B cell (primary cell): ENCODE measurements around the gene NFRKB. TPM values are rescaled to one million over a fixed set of nuclear protein-coding genes. Genes with fewer than 3 reads are reported as not detected.

Experiments
- ATAC-seq: fragments of 200-7000 bp; cut with Tn5 transposase; one replicate; pipeline ENCODE4 v1.10.0; 2021; ENCODE audit warnings: low read depth, mild to moderate bottlenecking, moderate number of reproducible peaks, moderate library complexity
- CTCF ChIA-PET: fragments of 350-600 bp; sonication (Branson Sonifier 250); formaldehyde crosslinking; loops from one replicate; lab custom pipeline; 2021; ENCODE audit warnings: antibody characterized with exemption, inconsistent platforms; lab: Charles Lee
- POLR2A ChIA-PET: fragments of 350-600 bp; sonication (Branson Sonifier 250); formaldehyde crosslinking; loops from one replicate; lab custom pipeline; 2021; ENCODE audit warnings: antibody characterized with exemption; lab: Charles Lee
- DNase-seq: peaks from one replicate; pipeline ENCODE4 v3.0.0; 2013
- H2AFZ ChIP-seq: 2 replicates; pipeline ENCODE4 v1.6.1; 2012; ENCODE audit warnings: mild to moderate bottlenecking, low read depth, low read length; ENCODE audit not compliant: insufficient read depth, poor library complexity, severe bottlenecking
- H3K27ac ChIP-seq, 2 donors: 1 replicate in 1 of 2; 2 replicates in 1 of 2; pipeline ENCODE4 v1.5.1; 2012 to 2013; ENCODE audit warnings: low read length in 2 of 2, mild to moderate bottlenecking in 2 of 2, moderate library complexity in 1 of 2
- H3K27me3 ChIP-seq, 4 experiments: fragments of 200-600 bp in 1 of 4; sonication (generic) in 1 of 4; replicated peaks in 1 of 4; 1 replicate in 2 of 4; 2 replicates in 2 of 4; pipeline versions ENCODE4 v1.6.1 to v1.7.0; 2013 to 2016; ENCODE audit warnings: low read length in 3 of 4, mild to moderate bottlenecking in 2 of 4, mixed read lengths in 1 of 4, moderate library complexity in 1 of 4; ENCODE audit not compliant: insufficient read depth in 4 of 4, control insufficient read depth in 3 of 4; ENCODE audit errors: control extremely low read depth in 1 of 4
- H3K36me3 ChIP-seq, 2 experiments: replicated peaks in 1 of 2; 1 replicate in 1 of 2; 2 replicates in 1 of 2; pipeline versions ENCODE4 v1.6.1 to v1.7.1; 2013; ENCODE audit warnings: low read length in 1 of 2; ENCODE audit not compliant: insufficient read depth in 2 of 2, control insufficient read depth in 1 of 2; ENCODE audit errors: control extremely low read depth in 1 of 2, extremely low read depth in 1 of 2
- H3K4me1 ChIP-seq, 2 donors: fragments of 200-600 bp in 1 of 2; sonication (generic) in 1 of 2; 1 replicate in 1 of 2; 2 replicates in 1 of 2; pipeline versions ENCODE4 v1.5.1 to v1.6.1; 2013 to 2017; ENCODE audit warnings: low read length in 2 of 2; ENCODE audit not compliant: control insufficient read depth in 2 of 2, insufficient read depth in 2 of 2
- H3K4me2 ChIP-seq: replicated peaks from 2 replicates; pipeline ENCODE3; 2012; ENCODE audit warnings: mild to moderate bottlenecking, low read depth, low read length; ENCODE audit not compliant: poor library complexity, severe bottlenecking
- H3K4me3 ChIP-seq, 5 experiments: fragments of 200-600 bp in 1 of 5; sonication (generic) in 1 of 5; 1 replicate in 3 of 5; 2 replicates in 2 of 5; pipeline versions ENCODE4 v1.5.1 to v1.7.0; 2011 to 2016; ENCODE audit warnings: low read length in 4 of 5, mild to moderate bottlenecking in 4 of 5, low read depth in 2 of 5, control low read depth in 1 of 5, moderate library complexity in 1 of 5; ENCODE audit not compliant: insufficient read depth in 1 of 5; ENCODE audit errors: control extremely low read depth in 1 of 5, extremely low read depth in 1 of 5
- H3K79me2 ChIP-seq: fragments of 200-600 bp; sonication (generic); one replicate; pipeline ENCODE4 v1.6.0; 2016; ENCODE audit warnings: low read length; ENCODE audit not compliant: control insufficient read depth, insufficient read depth
- H3K9ac ChIP-seq: fragments of 200-600 bp; sonication (generic); 2 replicates; pipeline ENCODE4 v1.6.1; 2017; ENCODE audit warnings: mild to moderate bottlenecking, low read length, moderate library complexity
- H3K9me3 ChIP-seq, 3 donors: one replicate each; pipeline versions ENCODE4 v1.6.1 to v1.7.1; 2013; ENCODE audit warnings: low read length in 2 of 3; ENCODE audit not compliant: control insufficient read depth in 2 of 3, insufficient read depth in 1 of 3; ENCODE audit errors: control extremely low read depth in 1 of 3
- H4K20me1 ChIP-seq: 2 replicates; pipeline ENCODE4 v1.6.0; 2012; ENCODE audit warnings: mild to moderate bottlenecking, low read length; ENCODE audit not compliant: insufficient read depth, control insufficient read depth, poor library complexity, severe bottlenecking
- H3K27ac Mint-ChIP-seq: one replicate; pipeline ENCODE4 v1.8.0; 2021; ENCODE audit warnings: mixed read lengths
- H3K27me3 Mint-ChIP-seq: one replicate; pipeline ENCODE4 v1.8.0; 2021; ENCODE audit warnings: mixed read lengths
- H3K4me1 Mint-ChIP-seq: one replicate; pipeline ENCODE4 v1.8.0; 2021; ENCODE audit warnings: mixed read lengths
- H3K4me3 Mint-ChIP-seq: one replicate; pipeline ENCODE4 v1.8.0; 2021; ENCODE audit warnings: mixed read lengths
- H3K9me3 Mint-ChIP-seq: one replicate; pipeline ENCODE4 v1.8.0; 2022; ENCODE audit warnings: mixed read lengths; ENCODE audit not compliant: insufficient read depth
- CTCF ChIP-seq: fragments of 200-600 bp; IDR thresholded peaks from one replicate; pipeline ENCODE4 v1.8.0; 2022; ENCODE audit warnings: antibody characterized with exemption, mild to moderate bottlenecking
- EZH2 ChIP-seq: IDR thresholded peaks from 2 replicates; pipeline ENCODE4 v1.6.1; 2012; ENCODE audit warnings: borderline replicate concordance, low read depth, mild to moderate bottlenecking, moderate library complexity, low read length; ENCODE audit not compliant: insufficient read depth, poor library complexity, severe bottlenecking
- WGBS: methylation state at CpG from one replicate; pipeline ENCODE4 v1.1.5; 2013; ENCODE audit warnings: missing lambda C conversion rate; ENCODE audit not compliant: insufficient coverage; 5-methylcytosine and 5-hydroxymethylcytosine counted together
- intact Hi-C: fragments of 100-400 bp; cut with micrococcal nuclease; formaldehyde crosslinking; loops from one replicate; pipeline ENCODE4 v1.10.0; 2022
- polyA plus RNA-seq: library from polyadenylated mRNA; depleted of rRNA; stranded (reverse); fragments of >200 nt; gene quantifications from 2 replicates; pipeline ENCODE4 v1.2.3, GENCODE V29; 2012
- total RNA-seq, 2 donors: library from RNA; stranded (reverse); fragments of 120-200 nt in 1 of 2; gene quantifications; 1 replicate in 1 of 2; 2 replicates in 1 of 2; pipeline versions ENCODE4 v1.2.3 to v1.2.4, GENCODE V29; 2013 to 2022

NFRKB gene
- total and polyA plus RNA-seq, 2 donors (not counting 1 experiment from before 2014, with no cell fraction given), result 28.2 to 36.9 TPM

GRCh38 chr11:129884581-129884980 is 10.8 kb downstream of the NFRKB start:
- peaks cover 10 to 89% of the 10 kb centered on the region in 2 experiments for H3K36me3 ChIP-seq
- intact Hi-C loops, result no loop called here
- 97% methylated on average over 5 of the region's 8 CpGs for WGBS

More at GRCh38 chr11:129884581-129884980, 10.8 kb downstream of the NFRKB start:
- Histone ChIP-seq H3K4me3 (no peak overlapping the region), H3K27me3 (no peaks in the 10 kb centered on the region), H3K4me1 (no peaks in the 10 kb centered on the region), H4K20me1 (no peaks in the 10 kb centered on the region), H3K79me2 (no peaks in the 10 kb centered on the region), H3K27ac (no peak overlapping the region), H3K9ac (no peak overlapping the region), H3K4me2 (no peak overlapping the region), H3K9me3 (no peaks in the 10 kb centered on the region), H2AFZ (no peak overlapping the region)
- ChIA-PET POLR2A (no interaction called here), CTCF (interaction anchor here (0.6 kb wide), 1 partner anchor 14 kb away, joined by 3 read pairs; no protein-coding TSS in a partner anchor)
- Mint-ChIP-seq H3K9me3 (no peaks in the 10 kb centered on the region), H3K27me3 (no peaks in the 10 kb centered on the region), H3K4me1 (no peaks in the 10 kb centered on the region), H3K27ac (no peak overlapping the region), H3K4me3 (no peak overlapping the region)
- TF ChIP-seq CTCF (no peak), EZH2 (no peak)
- ATAC-seq (no peak), DNase-seq (no peak)
